GM18526 (cell line): ENCODE results near the gene SOS1.

ENCODE experiments used
- POLR2A ChIP-seq: IDR thresholded peaks from 3 replicates; pipeline ENCODE4 v1.6.1; 2011; ENCODE audit not compliant: insufficient read length; ENCODE audit errors: extremely low read depth

Gene SOS1

DNA sequence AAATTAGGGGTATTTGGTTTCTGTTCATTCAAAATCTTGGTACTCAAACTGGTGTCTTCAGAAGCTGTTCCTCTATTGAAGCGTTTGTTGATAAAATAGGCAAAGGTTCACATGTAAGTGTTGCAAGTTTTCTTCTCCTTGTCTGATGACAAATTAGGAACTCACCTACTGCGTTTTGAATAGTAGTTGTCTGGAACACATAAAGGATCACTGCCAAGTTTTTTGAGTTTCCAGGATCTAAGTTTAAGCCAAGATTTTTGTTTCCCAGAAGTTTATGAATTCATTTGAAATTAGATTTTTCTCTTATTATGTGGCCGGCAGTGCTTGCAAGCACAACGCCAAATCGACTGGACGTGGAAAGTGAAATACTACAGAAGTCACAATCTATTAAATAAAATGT lies 145.8 kb downstream of the SOS1 start:
- no peak for TF ChIP-seq POLR2A

DNA sequence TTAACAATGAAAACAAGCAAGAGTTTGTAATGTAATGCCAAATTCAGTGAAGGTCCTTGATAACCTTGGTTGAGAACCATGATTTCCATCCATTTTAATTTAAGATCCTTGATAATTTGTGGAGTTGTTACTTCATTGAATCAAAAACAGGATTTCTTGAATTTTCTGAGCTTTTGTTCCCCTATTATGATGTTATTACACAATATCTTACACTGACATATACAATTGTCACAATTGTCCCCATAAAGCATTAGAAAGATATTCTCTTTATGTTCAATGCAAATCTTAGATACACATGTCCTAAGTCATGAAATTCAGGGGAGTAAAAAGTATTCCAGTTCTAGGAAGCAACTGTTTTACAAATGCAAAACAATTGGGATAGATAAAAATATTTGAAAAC lies 147.6 kb downstream of the SOS1 start:
- no peak for TF ChIP-seq POLR2A

DNA sequence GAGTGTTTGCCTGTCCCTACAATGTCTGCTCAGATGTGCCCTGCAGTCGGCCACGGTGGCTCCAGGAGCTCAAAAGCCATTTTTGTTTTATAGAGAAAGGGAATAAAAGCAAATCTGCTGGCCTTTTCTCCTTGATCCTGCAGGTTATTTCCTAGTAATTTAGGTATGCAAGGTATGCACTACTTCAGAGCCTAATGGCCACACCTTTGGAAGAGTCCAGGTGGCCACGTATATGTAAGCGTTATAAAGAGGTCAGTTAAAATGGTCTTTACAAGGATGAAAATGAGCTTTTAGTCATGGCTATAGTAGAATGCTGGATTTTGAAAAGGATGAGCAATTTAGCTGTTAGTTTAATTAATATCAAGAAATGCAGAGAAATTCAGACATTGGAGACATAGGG lies 149.5 kb downstream of the SOS1 start:
- TF ChIP-seq POLR2A: no peak

DNA sequence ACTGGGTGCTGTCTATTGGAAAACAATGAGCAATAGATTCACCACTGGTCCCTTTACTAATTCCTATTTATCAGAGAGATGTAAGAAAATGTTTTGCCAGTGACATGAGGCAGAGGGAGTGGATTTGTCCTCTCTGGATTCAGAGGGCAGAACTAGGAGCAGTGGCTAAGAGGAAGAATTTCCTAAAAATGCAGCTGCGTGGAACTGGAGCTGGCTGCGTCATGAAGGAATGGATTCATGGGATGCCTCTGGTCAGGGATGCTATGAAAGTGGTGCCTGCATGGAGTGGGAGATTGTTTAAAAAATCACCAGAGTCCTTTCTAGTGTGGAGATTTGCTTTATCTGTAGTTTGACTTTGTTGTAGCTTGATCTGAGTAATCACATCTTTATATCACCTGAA lies 152.8 kb downstream of the SOS1 start:
- no peak for TF ChIP-seq POLR2A

DNA sequence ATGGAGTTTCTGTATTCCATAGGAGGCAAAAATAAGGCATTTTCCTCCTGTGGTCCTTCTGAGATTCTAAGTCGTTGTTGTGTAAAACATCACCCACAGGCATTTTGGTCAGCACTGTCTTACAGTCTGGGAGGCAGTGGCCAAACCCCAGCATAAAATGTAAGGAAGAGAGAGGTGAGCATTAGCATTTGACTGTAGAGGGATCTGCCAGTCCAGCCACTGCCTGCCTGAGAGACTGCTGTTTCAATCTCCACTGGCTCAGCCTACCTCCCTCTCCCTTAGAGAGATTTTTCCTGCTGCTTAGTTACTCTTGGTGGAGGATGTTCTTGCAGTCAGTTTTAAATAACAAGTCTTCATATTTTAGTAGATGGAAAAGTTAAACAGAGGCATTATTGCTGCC lies 154.2 kb downstream of the SOS1 start:
- TF ChIP-seq POLR2A: no peak

DNA sequence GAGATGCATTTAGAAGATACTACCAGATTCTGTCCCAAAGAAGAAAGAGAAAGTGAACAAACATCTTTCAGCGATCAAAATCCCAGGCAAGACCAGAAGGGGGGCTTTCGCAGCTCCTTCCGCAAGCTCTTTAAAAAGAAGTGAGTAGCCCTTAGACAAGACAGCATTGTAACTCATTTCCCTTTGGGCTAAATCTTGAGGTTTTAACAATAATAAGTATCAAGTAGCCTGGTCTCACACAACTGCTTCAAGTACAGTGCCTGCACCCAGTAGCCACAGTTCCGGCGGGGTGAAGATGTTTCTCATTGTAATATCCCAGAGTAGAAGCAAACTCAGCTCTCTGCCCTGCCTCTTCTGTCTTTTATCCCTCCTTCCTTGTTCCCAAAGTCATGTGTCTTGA lies 154.8 kb downstream of the SOS1 start:
- TF ChIP-seq POLR2A: no peak

DNA sequence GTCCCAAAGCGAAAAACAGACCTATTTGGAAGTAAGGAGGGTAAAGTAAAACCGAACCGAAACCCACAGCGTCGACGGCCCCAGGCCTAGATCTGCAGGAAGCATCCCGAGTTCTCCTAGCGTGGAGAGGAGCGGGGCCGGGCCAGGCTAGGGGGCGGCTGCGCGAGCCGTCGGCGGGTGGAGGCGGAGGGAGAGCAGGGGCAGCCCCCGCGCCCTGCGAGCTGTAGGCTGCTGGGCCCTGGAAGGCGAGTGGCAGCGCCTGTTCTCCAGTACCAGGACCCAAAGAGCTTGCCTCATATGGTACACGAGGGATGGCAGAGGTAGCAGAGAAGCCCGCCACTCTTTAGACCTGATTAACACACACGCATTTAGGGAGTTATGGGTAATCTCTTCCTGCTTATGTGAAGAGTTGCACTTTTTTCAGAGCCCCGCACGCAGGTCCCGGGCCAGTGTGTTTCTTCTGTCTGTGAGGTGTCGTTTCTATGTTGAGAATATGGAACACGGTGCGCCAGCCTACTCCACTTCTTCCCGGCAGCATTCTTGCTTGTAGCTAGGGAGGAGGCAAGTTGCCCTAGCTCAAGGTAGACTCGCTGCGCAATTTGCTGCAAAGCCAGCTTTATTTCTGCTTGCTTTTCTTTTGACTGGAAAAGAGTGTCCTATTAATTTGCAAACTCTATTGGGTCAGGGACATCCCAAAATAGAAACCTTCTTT lies 160.1 kb downstream of the SOS1 start:
- TF ChIP-seq POLR2A: no peak

DNA sequence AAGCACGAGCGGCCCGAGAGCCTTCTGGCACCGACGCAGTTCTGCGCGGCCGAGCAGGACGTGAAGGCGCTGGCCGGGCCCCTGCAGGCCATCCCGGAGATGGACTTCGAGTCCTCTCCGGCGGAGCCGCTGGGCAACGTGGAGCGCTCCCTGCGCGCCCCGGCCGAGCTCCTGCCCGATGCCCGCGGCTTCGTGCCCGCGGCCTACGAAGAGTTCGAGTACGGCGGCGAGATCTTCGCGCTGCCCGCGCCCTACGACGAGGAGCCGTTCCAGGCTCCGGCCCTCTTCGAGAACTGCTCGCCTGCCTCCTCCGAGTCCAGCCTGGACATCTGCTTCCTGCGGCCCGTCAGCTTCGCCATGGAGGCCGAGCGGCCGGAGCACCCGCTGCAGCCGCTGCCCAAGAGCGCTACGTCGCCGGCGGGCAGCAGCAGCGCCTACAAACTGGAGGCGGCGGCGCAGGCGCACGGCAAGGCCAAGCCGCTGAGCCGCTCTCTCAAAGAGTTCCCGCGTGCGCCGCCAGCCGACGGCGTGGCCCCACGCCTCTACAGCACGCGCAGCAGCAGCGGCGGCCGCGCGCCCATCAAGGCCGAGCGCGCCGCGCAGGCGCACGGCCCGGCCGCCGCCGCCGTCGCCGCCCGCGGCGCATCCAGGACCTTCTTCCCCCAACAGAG lies 160.8 kb downstream of the SOS1 start:
- no peak for TF ChIP-seq POLR2A

DNA sequence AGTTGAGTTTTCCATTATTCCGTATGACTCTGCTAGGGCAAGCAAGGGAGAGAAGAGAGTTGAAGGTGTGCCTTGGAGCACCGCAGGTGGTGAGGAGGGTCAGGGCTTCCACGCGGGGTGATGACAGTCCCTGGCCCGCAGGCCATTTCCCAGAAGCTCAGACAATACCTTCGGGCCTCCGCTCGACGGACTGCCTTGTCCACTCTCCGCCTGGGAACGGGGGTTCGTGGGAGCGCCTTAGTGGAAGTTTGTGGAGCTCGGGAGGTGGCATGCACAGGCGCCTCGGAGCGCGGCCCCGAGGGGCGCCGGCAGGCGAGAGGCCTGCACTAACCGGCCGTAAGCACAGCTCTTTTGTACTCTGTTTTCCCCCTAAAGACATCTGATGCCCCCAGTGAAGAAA lies 161.4 kb downstream of the SOS1 start:
- no peak for TF ChIP-seq POLR2A

DNA sequence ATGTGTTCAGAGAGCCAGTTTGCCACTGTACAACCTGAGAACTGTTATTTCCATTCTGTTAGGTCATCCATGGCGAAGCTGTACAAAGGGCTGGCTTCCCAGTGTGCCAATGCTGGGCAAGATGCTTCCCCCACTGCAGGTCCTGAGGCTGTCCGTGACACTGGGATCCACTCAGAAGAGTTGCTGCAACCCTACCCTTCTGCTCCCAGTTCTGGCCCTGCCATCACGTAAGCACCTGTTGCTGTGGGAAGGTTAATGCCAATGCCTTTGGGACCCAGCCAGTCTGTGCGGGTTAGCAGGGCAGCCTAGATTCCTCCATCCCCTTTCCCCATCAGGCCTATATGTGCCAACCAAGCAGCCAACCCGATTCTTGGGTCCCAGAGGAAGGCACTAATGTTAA lies 162.9 kb downstream of the SOS1 start:
- TF ChIP-seq POLR2A: no peak

DNA sequence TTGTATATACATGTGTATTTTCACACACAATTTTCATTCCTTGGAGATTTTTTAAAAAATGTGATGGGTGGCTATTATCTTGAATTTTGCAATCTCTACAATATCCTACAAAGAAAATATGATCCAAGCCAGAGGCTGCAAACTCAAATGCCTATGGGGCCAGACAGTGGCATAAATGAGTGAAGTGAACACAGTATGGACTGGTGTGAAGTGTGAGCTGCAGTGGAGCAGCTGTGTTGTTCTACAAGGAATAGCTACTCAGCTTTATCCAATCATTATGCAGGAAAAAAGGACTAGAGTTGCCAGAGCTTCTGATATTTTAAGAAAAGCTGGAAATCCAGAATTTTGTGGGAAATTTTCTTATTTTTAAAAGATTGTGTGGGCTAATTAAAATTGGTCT lies 169.1 kb downstream of the SOS1 start:
- no peak for TF ChIP-seq POLR2A

DNA sequence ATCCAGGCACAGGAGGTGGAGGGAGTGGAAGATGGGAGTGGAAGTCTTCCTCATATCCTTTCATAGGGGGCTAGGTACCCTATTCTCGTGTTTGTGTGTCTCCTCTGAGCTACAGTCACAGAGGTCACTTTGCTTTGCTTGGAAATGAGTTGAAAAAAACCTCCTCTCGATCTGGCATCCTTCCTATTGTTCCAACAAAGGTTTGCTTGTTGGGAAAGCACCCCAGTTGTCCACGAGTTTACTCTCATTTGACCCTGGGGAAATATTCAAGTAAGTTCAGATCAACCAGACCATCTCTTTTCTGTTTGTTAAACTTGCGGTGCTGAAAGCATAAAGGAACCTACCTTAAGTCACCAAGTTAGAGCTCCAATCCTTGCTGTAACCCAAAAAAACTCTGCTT lies 171.9 kb downstream of the SOS1 start:
- no peak for TF ChIP-seq POLR2A

DNA sequence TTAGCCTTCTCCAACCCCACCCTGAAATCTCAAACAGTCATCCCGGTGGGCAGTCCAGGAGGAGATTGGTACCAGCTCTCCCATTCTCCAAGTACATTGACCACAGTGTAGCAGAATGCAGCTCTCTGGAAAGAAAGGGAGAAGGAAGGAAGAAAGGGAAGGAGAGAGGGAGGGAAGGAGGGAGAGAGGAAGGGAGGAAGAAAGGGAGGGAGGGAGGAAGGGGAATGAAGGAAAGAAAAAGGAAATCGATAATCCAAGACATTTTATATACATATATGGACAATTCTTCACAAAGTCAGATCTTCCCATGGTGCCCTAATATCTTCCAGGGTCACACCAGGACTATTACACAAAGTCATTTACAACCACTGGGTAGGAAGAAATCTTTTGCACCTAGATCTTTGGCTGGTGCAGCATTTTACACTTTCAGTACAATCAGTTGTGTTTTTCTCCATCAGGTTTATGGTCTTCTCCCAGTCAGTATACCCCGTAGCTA lies 172.4 kb downstream of the SOS1 start:
- no peak for TF ChIP-seq POLR2A

DNA sequence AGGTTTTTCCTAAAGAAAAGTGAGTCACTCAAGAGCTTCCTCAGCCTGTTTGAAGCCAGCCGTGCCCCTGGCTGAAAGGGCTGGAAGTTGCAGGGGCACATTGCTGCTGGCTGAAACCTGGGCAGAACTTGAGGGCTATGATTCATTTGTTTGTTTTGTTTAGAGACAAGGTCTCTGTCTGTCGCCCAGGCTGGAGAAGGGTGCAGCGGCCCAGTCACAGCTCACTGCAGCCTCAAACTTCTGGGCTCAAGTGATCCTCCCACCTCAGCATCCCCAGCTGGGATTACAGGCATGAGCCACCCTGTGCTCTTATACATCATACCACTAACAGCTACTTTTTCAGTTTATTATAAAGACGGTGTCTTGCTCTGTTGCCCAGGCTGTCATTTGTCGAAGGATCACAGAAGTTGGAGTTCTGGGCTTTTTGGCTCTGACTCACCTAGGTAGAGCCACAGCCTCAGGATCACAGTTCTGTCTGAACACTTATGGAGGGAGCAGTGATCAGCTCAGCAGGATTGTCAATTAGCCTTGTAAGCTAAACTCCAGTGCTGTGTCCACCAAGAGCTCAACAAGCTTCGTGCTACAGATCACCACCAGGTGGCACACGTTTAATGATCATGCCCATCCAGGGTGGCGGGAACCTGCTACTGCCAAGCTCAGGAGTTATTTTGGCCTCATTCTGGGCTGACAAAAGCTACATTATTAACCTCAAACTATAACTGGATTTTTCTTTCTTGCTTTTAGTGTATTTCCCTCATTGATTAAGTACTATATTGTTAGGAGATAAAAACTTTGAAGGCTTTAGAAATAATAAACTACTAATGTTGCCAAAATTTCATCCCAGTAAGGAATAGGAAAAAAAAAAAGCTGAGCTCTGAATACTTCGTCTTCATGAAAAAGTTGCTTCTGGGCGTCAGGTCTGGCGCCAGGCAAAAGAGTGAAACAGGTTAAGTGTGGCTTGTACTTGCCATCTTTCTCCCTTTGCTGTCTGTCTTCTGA lies 173.3 kb downstream of the SOS1 start:
- no peak for TF ChIP-seq POLR2A

DNA sequence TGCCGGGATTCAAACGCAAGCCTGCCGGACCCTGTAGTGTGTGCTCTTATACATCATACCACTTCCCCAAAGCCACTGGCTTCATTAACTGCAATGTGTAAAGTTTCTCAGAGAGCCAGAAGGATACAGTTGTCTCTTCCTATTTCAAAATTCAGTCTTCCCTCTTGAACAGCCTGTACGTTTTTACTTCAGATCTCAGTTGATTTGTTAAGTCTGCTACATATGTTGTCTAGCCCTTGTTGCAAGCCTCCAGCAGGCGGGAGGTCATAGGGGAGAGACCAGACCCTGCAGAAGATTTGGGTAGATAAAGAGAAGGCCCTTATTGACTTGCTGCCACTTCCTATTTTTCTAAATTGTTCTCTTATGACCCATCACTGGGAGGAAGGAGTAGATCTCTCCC lies 174.9 kb downstream of the SOS1 start:
- TF ChIP-seq POLR2A: no peak

DNA sequence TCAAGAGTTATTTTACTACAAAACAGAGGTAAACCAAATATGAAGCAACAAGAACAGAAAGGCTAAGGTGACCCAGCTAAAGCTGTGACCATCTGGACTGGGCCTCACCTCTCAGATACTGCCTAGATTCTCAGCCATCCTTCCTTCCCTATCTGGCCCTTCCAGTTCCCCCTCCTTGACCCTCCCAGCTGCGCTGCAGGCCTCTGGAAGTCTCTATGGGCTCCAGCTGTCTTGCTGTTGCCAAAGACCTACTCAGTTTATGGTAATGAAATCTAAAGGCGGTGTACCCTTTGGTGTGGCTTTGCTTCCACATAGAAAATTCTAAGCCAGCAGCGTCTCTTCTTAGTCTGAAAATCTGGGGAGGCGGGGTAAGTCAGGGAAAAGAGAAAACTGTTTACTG lies 175.5 kb downstream of the SOS1 start:
- TF ChIP-seq POLR2A: no peak

DNA sequence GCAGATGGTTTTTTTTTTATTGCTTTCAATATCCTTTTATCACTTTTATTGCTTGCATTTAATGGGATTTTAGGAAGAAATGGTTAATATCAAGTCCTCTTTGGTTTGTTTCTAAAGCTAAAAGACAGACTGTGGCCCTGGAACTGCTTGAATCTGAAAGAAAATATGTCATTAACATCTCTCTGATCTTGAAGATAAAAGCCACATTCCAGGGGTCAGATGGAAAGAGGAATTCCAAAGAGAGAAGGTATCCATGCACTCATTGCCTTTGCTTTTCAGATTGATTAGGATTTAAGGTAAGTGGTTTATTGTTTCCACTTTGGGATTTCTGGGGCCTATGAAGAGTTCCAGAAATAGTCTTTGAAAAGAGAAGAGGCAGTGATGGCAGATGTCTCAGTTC lies 177.1 kb downstream of the SOS1 start:
- no peak for TF ChIP-seq POLR2A
